ENCODE measurements around the gene PLD1. TPM values are rescaled to one million over a fixed set of nuclear protein-coding genes. Genes with fewer than 3 reads are reported as not detected.
A peak's percentile ranks its signal among the peaks of the same experiment; 100 is the strongest.

The PLD1 gene
- total RNA-seq, 1 experiment from 2014 or later, result 33.5 TPM

DNA sequence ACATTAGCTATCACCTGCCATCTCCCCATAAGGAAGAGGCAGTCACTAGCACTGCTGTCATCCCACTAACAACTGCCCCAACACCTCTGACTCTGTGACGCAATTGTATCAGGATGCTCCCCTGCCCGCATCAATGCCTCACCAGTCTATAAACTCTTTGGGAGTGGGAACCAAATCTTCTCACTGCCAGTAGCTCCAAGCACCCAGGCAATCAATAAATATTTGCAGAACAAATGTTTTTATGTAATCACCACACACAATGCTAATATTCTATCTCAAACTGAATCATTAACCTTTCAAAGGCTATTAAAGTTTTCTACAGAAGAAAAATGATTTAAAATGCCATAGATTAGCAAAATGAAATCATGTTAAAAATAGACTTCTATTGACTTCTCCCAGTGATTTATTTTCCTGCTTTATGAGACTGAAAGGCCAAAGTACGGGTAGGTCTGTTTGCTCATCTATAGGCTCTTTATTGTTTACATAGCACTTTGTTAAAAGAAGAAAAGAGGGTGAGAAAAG is 131.3 kb downstream of the PLD1 start:
- DNase-seq (ENCODE audit: extremely low read depth, low read depth), result no peak

GRCh38 chr3:171677706-171678105 is 132.6 kb downstream of the PLD1 start:
- DNase-seq (ENCODE audit: extremely low read depth, low read depth), result no peak

- no peak for DNase-seq (ENCODE audit: extremely low read depth, low read depth)
Measured at GRCh38 chr3:171676601-171677175, 133.6 kb downstream of the PLD1 start.

DNA sequence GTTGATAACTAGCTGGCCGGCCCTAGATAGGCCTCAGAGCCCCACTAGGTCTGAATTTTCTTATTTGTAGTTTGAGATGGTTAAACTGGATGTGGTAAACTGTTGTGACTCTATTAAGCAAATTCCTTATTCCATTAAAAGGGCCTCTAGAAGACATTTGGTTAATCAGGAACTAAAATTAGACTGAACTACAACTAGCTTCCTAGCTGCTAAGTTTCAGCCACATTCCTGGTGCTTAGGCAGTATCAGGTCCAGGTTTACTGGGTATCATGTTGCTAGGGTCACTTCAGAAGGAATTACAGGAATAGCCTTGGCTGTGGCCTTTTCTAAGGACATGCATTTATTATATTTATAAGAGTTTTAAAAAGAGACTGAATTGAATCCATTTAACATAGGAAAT is 136.3 kb downstream of the PLD1 start:
- DNase-seq (ENCODE audit: extremely low read depth, low read depth), result no peak

DNA sequence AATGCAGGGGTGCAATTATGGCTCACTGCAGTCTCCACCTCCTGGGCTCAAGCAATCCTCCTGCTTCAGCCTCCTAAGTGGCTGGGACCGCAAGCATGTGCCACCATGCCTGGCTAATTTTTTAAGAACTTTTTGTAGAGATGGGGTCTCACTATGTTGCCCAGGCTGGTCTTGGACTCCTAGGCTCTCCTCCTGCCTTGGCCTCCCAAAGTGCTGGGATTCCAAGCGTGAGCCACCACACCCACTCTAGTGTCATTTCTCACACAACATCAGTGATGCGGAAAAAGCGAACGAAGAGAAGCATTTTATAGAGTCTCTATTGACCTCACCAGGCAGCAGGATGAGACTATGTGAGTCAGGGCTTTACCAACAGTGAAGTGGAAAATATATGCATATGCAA is 137.7 kb downstream of the PLD1 start:
- DNase-seq (ENCODE audit: extremely low read depth, low read depth), result no peak

DNA sequence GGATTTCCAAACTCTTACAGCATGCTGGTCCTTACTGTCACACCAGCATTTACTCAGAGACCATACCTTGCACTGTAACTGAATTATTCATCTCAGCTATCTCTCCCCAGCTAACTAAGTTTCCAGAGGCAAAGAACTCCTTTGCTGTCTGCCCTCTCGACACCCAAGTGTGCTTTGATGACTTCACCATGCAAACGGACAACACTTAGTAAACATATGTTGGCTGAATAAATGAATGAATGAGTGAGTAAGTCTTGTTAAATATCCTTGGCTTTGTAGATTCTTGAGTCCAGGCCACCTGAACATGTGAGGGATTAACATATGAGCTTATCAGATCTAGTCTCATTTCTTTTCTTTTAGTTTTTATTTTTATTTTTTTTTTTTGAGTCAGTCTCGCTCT is 138.2 kb downstream of the PLD1 start:
- no peak for DNase-seq (ENCODE audit: extremely low read depth, low read depth)

DNA sequence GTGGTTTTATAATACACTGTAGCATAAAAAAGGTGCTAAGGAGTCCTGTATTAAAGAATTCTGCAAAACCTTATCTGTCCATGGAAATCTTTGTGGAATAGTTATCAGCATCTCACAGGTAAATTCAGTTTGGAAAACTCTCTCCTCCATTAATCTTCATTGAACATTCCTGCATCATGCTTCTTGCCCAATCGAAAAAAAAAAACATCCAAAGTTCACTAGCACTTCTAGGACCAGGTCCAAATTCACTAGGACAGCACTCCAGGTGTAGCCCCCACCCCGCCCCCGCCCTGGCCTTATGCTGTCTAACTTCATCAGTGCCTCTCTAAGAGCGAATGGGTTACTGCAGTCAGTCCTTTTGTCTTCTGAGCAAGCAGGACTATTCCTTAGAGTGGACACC is 138.6 kb downstream of the PLD1 start:
- DNase-seq (ENCODE audit: extremely low read depth, low read depth), result no peak

GRCh38 chr3:171666516-171666915 is 143.8 kb downstream of the PLD1 start:
- no peak for DNase-seq (ENCODE audit: extremely low read depth, low read depth)

- no peak for DNase-seq (ENCODE audit: extremely low read depth, low read depth)
Measured at GRCh38 chr3:171663805-171664204, 146.5 kb downstream of the PLD1 start.

DNA sequence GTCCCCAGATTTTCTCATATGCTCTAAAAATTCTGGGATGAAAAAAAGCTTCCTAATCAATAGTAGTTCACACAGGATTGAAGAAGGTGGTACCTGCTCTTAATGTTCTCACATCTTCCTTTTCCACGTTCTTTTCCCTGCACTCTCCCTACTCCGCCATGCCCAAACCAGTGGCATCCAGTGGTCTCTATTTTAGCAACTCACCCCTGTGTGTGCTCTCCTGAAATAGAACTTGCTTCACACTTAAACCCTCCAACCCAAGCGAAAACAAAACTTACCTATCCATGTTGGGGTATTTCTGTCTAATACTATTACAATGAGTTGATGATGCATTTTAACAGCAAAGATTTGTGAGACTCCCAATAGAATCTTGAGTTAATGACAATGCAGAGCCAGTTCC is 148.8 kb downstream of the PLD1 start:
- no peak for DNase-seq (ENCODE audit: extremely low read depth, low read depth)

DNA sequence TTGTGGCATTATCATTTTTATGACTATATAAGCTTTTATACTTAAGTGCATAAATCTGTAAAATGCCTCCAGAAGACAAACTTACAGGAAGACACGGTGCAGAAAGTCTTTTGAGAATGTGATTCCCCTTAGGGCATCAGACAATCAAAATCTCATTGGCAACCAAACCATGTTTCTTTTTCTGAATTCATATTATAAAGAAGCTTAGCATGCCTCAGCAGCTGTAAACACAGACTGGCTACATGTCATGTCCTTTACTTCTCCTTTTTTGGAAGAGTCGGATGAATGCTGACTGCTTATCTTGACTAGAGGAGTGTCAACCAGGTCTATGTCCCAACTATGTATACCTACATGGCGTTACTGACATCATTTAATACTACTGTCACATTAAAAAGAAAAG is 150.1 kb downstream of the PLD1 start:
- no peak for DNase-seq (ENCODE audit: extremely low read depth, low read depth)

DNA sequence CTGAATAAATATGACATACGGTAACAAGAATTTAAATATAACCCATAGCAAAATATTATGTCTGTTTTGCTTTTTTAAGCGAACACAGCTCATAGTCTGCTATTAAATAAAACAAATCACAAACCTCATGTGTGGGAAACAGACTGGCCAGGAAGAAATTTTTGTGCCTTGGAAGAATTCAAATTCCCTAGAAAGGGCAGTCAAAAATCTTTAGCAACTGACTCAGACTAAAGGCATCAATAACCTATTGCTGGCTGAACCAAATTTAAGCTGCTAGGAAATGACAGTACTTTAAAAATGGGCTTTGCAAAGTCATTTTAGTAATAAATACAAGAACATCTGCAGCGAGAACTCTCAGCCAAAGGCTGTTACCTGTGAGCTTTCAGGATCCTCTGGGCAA is 151.4 kb downstream of the PLD1 start:
- no peak for DNase-seq (ENCODE audit: extremely low read depth, low read depth)

- no peak for DNase-seq (ENCODE audit: extremely low read depth, low read depth)
Measured at GRCh38 chr3:171654809-171655208, 155.5 kb downstream of the PLD1 start.

DNA sequence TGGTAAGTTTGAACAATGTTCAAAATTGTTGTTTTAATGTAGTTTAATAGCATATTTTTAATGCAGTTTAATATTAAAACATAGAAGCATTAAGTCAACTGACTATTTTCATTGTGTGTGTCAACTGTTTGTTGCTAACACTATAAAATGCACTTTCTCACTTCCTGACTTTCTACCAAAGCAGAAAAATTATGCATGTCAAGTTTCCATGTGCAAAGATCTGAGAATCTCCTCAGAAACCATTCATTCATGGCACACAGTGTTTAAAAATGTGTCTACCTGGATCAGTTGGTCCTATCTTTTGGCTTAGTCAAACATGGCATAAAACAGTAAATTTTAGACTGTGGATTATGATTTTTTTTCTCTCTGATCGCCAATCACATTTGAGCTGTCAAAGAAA is 156.0 kb downstream of the PLD1 start:
- no peak for DNase-seq (ENCODE audit: extremely low read depth, low read depth)

DNA sequence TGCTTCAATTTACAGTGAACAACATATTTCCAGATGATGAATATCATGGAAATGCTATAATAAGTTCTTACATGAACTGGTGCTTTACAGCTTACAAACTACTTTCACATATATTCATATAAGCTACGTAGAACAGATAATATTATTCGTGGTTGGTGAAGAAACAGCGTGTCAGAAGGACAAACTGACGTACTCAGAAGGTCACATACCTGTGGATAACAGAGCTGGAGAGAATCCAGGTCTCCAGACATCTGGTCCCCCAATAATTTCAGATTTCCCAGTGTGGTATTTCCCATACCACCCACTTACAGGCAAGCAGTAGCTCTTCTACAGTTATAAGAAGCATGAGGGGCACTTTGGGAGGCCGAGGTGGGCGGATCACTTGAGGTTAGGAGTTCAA is 156.6 kb downstream of the PLD1 start:
- no peak for DNase-seq (ENCODE audit: extremely low read depth, low read depth)

- DNase-seq (ENCODE audit: extremely low read depth, low read depth), result no peak
Measured at GRCh38 chr3:171652932-171653331, 157.4 kb downstream of the PLD1 start.

DNA sequence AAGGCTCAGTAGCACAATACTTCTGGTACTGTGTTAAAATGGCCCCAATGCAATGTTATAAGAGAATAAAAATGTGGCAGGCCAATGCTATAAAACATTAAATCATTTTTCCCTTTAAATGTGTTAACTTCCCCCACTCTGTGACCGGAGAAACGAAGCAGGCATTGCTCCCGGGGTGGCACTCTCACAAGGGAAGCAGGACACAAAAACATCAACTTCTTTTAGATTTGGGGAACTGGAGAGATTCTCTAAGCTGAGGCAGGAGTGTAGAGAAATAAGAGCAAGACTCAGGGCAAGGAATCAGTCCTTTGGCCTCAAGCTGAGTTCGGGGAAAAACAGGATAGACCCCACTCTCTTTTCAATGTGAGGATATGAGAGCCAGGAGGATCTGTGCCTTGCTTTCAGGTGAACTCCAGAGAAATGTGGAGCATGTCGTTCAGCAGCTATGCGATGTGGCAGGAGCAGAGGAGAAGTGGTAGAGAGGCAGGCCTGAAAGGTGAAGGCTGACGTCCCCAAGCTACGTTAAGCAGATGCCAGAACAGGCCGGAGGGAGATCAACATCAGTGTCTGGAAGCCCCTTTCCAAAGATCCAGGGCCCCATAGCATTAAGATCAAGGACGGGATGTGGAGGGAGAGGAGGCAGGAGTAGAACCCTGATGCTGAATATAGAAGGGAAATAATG is 160.2 kb downstream of the PLD1 start:
- no peak for DNase-seq (ENCODE audit: extremely low read depth, low read depth)

GRCh38 chr3:171649267-171649666 is 161.0 kb downstream of the PLD1 start:
- no peak for DNase-seq (ENCODE audit: extremely low read depth, low read depth)

DNA sequence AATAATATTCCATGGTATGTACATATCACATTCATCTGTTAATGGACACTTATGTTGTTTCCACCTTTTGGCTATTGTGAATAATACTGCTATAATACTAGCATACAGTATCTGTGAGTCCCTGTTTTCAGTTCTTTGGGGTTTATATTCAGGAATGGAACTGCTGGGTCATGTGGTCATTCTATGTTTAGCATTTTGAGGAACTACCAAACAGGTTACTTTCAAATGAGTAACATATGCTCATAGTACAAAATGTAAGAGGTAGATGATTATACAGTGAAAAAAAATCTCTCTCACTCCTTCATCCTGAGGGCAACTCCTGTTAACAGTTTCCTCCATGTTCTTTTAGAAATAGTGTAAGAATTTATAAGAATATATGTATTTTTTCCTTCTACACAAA is 162.2 kb downstream of the PLD1 start:
- no peak for DNase-seq (ENCODE audit: extremely low read depth, low read depth)

DNA sequence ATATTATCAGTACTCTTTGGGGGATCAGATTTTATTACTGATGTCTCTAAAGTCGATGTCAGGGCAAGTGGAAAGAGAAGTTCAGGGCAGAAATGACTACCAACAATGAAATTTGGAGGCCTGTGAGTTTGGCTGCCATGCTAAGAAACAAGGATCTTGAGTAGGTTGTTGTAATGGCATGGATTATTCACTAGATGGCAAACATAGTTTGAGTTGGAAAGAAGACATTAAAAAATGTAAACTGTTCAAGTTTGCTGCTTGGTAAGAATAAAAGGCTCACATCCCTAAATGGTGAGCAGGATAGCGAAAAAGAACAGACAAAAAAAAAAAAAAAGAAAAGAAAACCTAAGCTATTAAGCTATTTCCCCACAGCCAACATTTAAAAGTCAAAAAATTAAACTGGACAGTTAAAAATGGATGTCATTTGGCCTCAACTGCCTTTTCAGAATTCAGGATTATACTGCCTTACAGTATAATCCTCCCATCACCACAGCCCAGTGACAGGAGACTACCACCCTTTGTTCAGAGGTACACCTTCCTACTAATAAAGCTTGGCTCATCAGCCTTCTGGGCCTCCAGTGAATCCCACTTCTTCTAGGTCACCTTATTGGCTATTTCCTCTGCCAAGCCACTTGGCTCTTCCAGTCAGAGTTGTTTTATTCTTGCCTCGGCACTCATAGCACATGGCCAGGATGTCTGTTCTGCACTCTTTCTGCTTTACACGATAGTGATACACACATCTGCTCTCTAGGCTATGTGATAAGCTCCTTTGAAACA is 163.7 kb downstream of the PLD1 start:
- peak; percentile 29 for DNase-seq (ENCODE audit: extremely low read depth, low read depth)

DNA sequence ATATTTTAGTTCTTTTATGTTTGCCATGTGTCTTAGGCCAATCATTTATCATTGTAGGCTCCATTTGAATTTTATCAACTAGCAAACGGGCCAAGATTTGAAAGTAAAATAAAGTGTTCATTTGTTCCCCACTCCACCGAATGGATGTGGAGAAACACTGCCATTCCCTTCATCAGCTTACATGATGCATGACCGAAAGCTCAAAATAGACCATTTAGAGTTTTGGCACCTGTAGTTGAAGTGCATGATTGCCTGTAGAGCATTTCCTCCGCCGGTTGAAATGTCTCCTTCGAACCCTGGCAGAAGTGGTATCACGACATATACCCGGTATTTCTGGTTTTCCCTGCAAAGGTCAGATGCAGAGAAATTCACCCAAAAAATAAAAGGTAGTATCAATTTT is 165.6 kb downstream of the PLD1 start:
- DNase-seq (ENCODE audit: extremely low read depth, low read depth), result no peak

DNA sequence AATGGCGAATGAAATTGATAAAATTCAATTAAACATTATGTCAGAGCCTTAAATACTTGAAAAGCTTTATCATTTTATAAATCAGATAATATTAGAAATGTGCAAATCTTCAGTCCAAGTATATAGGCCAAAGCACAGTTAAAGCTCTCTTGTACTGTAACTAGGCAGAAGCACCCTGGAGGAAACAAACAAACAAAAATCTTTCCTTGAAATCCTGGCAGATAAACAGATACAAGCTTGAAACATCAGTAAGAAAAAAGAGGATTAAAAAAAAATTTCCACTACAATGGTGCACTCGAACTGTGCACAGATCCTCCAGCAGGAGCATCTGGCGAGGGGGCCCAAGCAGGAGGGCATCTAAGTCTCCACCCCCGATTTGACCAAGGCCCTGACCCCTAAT is 166.6 kb downstream of the PLD1 start:
- no peak for DNase-seq (ENCODE audit: extremely low read depth, low read depth)
